HG03469 (cell line): ENCODE measurements around the gene MAN1C1.

Experiments used
- ATAC-seq: cut with Tn5 transposase; IDR thresholded peaks from one replicate; pipeline ENCODE4 v1.9.1; 2021; ENCODE audit warnings: mild to moderate bottlenecking, moderate library complexity, moderate number of reproducible peaks; ENCODE audit not compliant: unreplicated experiment

MAN1C1 gene

DNA sequence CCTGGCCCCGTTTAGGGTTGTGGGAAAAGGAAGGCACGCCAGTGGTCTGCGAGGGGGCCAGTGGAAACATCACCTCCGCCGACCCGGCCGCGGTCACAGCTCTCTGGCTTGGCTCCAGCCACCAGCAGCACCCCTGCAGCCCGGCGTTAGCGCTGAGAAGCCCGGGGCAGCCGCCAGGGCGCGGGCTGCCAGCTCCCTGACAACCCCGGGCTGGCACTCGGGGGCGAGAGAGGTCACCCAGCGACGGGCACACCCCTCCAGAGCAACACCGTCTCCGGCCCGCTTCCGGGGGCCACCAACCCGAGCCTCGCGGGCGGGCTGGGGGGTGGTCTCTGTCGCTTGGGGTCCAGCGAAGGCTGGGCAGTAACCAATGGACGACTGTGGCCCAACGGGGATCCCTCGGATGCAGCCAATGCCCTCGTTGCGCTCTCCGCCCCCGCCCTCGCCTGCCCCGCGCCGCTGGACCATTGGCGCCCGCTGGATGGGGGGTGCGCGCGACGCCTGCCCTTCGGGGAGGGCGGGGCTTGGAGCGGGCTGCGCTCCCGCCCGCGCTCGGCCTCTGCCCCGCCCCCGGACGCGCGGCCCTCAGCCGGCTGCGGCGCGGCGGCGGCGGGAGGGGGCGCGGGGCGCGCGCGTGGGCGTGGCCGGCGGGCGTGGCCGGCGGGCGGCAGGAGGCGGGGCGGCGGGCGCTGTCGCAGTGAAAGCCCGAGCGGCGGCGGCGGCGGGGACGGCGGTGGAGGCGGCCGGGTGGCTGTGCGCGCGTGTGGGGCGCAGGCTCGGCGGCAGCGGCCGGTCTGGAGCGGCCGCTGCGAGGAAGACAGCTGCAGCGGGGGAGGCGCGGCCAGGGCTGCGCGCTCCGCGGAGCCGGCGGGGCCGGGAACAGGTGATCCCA lies at the start of gene MAN1C1:
TSS of gene MAN1C1 (plus strand) at position 697 of the 892 bp plus-strand sequence. CDS start 1,007 bp downstream, outside the sequence.
- ATAC-seq: no peak

DNA sequence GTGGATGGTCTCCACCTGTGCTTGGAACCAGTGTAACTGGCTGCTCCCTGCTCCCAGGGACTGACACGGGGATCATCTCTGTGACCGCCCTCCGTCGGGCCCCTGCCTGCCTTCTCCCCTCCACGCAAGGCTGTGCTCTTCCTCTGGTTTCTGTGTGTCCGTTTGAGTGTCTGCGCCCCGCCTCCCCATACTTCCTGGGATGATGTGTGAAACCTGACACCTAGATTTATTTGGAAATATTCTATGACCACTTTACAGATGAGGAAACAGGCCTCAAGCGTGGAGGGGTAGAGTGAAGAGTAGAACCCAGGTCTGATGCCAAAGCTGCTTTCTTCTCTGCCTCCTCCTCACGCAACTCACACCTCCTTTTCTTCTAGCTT lies 48.9 kb upstream of the MAN1C1 start:
- ATAC-seq: no peak

DNA sequence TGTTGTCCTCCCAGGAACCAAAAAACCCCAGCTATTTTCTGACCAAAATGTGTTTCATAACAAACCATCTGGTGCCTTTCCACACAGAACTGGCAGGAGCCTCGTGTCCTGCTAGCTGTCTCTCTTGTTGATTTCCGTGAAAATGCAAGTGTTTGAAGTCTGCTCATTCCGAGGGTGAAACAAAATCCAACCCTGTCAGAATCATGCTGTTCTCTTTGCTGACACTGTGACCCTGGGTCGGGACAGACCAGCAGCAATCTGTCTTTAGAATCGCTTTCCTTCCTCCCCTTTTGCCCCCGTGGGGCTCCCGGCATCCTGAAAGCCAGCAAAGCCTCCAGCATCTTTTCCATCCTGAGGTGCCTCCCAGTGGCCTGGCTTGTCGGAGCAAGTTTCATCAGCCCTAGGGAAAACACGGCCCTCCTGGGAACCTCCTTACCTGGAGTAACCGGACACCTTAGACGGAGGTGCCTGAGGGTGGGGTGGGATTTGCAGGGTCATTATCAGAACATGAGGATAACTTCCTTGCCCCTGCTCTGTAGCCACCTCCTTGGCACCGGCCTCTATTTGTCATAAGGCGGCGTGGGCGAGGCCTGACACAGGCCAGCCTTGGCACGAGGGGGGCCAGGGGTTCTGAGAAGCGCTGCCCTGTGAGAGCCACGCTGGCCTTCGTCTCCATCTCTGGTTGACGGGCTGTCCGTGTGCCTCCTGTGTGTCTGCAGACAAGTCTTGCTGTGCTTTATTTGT lies 48.3 kb upstream of the MAN1C1 start:
- no peak for ATAC-seq

DNA sequence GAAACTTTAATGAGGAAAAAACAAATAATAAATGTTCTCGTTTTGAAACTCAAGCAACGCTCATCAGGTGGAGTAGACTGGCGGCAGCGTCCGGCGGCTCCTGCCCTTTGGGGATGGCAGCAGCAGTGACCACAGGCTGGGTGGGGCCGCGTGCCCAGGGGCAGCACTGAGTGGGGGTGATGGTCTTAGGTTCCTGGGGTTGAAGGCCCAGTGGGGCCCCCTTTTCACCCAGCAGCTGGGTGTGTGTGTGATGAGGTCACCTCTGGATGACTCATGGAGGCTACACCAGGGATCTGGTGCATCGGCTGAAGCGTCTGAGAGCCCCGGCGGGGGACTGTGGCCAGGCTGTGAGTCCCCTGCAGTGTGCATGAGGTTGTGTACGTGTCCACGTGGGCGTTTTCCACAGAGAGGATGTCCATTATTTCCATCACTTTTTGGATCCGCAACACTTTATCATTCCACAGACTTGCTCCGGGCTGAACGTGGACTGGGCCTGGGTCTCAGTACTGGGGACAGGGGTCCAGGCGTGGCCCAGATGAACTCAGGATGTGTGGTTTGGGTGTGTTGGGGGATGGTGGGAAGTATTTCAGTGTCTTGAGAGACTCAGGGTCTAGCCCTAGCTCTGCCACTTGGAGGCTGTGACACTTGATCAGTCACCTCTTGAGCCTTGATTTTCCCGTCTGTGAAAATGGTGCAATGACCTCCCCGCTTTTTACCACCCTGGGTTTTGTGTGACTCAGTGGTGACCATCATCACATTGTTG lies 47.6 kb upstream of the MAN1C1 start:
- no peak for ATAC-seq

GRCh38 chr1:25569597-25570396 lies 46.8 kb upstream of the MAN1C1 start:
- no peak for ATAC-seq

DNA sequence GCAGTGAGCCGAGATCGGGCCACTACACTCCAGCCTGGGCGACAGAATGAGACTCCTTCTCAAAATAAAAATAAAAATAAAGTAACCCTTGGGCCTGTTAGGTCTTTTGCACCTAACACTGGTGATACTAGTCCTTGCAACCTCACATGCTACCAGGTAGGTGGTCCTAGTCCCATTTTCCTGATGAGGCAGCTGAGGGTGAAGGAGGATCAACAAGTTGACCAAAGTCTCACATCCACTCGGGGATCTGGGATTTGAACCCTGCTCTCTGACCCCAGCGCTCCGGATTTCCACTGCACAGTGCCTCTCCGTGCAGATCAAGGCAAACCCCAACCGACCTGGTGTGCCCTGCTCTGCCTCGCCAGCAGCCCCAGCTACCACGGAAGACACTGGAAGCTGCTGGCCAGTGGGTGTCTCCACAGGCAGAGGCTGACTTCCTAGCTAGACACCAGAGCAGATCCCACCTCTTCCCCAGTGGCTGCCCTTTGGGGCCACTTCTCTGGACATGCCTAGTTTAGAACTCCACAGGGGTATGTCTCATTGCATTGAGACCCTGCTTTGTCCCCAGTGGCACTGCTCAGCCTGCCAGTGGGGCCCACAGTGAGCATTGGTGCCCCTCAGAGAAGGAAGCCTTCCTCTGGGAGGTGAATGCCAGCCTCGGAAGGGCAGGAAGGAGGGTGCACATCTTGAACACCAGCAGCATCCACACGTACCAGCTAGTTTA lies 45.6 kb upstream of the MAN1C1 start:
- no peak for ATAC-seq

- ATAC-seq: no peak
Observed at GRCh38 chr1:25571522-25571970, 45.0 kb upstream of the MAN1C1 start.

DNA sequence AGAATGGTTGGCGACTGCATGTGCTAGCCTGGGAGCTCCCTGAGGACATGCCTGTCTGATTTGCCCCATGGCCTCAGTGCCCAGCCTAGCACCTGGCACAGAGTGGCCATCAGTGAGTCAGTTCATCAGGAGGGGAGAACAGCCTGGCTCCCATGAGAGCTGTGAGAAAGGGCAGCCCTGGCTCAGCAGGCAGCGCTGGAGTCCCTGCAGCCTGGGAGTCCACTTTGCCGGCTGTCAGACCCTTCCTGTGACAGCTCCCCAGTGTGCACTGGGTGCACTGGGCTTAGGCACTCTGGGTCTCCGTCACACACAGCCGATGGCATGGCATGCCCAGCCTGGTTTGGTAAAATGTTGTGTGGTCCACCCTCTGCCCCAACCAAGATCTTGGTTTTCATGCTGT lies 44.5 kb upstream of the MAN1C1 start:
- no peak for ATAC-seq

DNA sequence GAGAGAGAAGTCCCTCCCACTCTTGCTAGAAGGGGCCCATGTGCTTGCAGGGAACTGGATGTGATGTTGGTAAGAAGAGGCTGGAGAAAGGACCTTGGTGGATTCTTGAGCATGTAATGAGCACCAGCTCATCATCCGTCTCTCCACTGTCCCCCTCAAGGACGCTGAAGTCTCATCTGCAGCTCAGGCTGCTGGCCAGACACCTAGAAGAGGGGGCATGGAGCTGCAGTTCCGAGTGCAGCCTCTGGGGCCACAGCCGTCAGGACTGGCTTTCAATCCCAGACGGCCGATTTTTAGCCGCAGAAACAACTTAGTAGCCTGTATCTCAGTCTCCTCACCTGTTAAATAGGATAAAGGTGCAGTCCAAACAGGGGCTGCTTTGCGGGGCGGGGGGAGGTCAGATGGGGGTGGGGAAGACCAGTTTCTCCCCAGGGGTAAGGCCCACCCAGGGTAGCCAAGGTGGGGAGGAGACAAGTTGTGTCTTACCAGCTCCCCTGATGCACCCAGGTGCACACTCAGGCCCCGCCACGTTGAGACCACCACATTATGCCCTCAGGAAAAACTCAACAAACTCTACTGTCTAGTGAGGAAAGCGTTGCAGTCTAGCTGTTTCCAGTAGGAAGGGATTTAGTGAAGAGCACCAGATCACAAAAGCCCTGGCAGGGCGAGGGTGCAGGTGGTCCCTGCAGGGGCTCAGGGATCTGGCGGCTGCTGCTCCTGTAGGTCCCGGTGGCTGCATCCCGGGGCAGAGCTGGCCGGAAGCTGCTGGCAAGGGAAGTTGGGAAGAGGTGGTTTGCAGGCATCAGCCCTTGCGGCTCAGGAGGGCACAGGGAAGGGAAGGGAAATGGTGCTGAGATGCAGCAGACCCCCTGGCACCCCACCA lies 43.6 kb upstream of the MAN1C1 start:
- no peak for ATAC-seq

GRCh38 chr1:25573591-25573930 lies 43.0 kb upstream of the MAN1C1 start:
- ATAC-seq: no peak

DNA sequence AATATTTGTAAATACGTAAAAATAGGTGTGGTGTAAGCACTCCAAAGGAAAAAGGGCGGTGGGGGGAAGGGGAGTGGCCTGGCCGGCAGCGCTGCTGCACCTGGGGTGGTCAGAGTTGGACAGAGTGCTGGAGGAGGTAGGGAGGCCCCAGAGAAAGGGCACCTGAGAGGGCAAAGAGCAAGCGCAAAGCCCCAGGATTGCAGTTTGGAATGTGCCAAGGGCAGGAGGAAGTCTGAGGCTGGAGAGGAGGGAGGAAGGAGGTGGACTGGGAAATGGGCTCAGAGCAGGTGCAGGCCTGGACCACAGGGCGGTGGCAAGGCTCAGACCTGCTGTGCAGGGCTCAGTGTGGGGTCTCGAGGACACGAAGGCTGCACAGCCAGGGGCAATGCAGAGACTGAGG lies 42.6 kb upstream of the MAN1C1 start:
- no peak for ATAC-seq

- ATAC-seq: no peak
Observed at GRCh38 chr1:25575191-25575590, 41.4 kb upstream of the MAN1C1 start.

DNA sequence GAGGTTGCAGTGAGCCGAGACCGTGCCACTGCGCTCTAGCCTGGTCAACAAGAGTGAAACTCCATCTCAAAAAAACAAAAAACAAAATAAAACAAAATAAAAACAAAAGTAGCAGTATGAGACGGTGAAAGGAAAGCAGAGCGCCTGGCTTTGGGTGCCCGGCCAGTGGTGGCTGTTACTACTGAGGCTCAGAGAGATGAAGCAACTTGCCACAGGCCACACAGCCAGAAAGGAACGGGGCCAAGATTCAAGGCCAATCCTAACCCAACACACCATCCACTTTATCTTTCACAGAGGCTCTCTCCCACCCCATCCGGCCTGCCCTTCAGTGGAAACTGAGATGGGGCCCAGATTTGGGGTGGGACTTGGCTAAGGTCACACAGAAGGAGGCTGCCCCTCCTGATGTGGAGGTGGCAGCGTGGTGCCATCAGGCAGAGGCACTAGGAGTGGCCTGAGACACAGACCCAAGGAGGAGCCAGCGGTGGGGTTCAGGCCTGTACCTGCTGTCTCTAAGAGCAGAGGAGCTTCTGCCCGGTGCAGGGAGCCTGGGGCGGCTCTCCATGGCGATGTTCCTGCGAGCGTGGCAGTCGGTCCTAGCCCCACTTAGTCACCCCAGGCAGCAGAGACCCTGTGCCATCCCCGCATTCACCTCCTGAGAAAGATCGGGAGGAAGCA lies 40.0 kb upstream of the MAN1C1 start:
- no peak for ATAC-seq

GRCh38 chr1:25577134-25577920 lies 39.3 kb upstream of the MAN1C1 start:
- ATAC-seq: no peak

- no peak for ATAC-seq
Observed at GRCh38 chr1:25579292-25580252, 37.0 kb upstream of the MAN1C1 start.

- ATAC-seq: no peak
Observed at GRCh38 chr1:25580927-25581326, 35.7 kb upstream of the MAN1C1 start.
